K562 (cell line): ENCODE measurements around the gene CCDC7.

Source experiments
- FOXA3 ChIP-seq, 2 experiments: fragments of 450-650 bp in 1 of 2; sonication (generic) in 1 of 2; formaldehyde crosslinking; IDR thresholded peaks in 1 of 2; conservative IDR thresholded peaks in 1 of 2; 2 replicates each; pipeline versions ENCODE4 v1.4.0 to v1.8.0; 2020 to 2022; ENCODE audit warnings: mild to moderate bottlenecking in 2 of 2, missing genetic modification reagents in 1 of 2
- NFXL1 ChIP-seq: fragments of 450-650 bp; formaldehyde crosslinking; IDR thresholded peaks from 2 replicates; pipeline ENCODE4 v1.4.0; 2021; ENCODE audit warnings: mild to moderate bottlenecking
- PCBP2 ChIP-seq: fragments of 200-400 bp; formaldehyde crosslinking; IDR thresholded peaks from 2 replicates; pipeline ENCODE4 v1.6.1; 2018; ENCODE audit warnings: low read length, low read depth, mild to moderate bottlenecking, moderate library complexity; ENCODE audit not compliant: poor library complexity, severe bottlenecking
- RBM34 ChIP-seq: fragments of 200-400 bp; formaldehyde crosslinking; IDR thresholded peaks from 2 replicates; pipeline ENCODE4 v1.6.1; 2018; ENCODE audit warnings: low read length, borderline replicate concordance; ENCODE audit not compliant: insufficient read depth
- SETDB1 ChIP-seq: IDR thresholded peaks from one replicate; pipeline ENCODE4 v1.6.1; 2012; ENCODE audit warnings: low read length, control low read depth, inconsistent platforms
- ZBED1 ChIP-seq: IDR thresholded peaks from 2 replicates; pipeline ENCODE4 v1.6.1; 2014
- ZNF24 ChIP-seq: fragments of 450-650 bp; IDR thresholded peaks from 2 replicates; pipeline ENCODE4 v1.6.1; 2016
- TF ChIP-seq, protein P1 (sequence below): fragments of 250-450 bp; sonication (Bioruptor Pico); IDR thresholded peaks from 2 replicates; pipeline ENCODE4 v1.4.0; 2020; ENCODE audit warnings: mild to moderate bottlenecking, moderate library complexity, borderline replicate concordance
- TF ChIP-seq, protein P2 (sequence below), 3 experiments: IDR thresholded peaks in 2 of 3; conservative IDR thresholded peaks in 1 of 3; 2 replicates each; pipeline ENCODE4 v1.5.1; 2011 to 2012; ENCODE audit warnings: low read length in 3 of 3, mild to moderate bottlenecking in 3 of 3, control low read depth in 2 of 3, improper control_type of control experiment in 1 of 3, inconsistent platforms in 1 of 3, low read depth in 1 of 3, mixed read lengths in 1 of 3, moderate library complexity in 1 of 3; ENCODE audit not compliant: insufficient read depth in 2 of 3

DNA sequence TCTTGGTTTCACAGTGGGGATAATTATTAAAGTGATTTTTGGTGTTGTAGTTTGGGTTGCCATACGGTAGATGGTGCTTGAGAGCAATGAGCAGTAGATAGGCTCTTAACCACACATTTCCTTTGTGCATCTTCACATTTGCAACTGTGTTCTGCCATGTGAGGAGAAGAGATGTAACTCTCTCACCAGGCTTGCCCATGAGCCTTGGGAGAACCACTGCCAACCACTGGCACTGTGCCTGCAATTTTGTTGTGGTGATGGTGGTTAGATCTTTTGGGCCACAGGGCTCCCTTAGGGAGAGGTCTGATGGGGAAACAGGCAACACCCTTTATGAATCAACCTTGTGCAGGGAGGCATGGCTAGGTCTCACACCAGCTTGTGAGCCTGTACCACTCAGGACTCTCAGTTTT, 204.3 kb downstream of the CCDC7 start:
- TF ChIP-seq ZNF24, result no peak
- no peak for TF ChIP-seq RBM34
- TF ChIP-seq SETDB1, result no peak
- TF ChIP-seq, protein P1, sequence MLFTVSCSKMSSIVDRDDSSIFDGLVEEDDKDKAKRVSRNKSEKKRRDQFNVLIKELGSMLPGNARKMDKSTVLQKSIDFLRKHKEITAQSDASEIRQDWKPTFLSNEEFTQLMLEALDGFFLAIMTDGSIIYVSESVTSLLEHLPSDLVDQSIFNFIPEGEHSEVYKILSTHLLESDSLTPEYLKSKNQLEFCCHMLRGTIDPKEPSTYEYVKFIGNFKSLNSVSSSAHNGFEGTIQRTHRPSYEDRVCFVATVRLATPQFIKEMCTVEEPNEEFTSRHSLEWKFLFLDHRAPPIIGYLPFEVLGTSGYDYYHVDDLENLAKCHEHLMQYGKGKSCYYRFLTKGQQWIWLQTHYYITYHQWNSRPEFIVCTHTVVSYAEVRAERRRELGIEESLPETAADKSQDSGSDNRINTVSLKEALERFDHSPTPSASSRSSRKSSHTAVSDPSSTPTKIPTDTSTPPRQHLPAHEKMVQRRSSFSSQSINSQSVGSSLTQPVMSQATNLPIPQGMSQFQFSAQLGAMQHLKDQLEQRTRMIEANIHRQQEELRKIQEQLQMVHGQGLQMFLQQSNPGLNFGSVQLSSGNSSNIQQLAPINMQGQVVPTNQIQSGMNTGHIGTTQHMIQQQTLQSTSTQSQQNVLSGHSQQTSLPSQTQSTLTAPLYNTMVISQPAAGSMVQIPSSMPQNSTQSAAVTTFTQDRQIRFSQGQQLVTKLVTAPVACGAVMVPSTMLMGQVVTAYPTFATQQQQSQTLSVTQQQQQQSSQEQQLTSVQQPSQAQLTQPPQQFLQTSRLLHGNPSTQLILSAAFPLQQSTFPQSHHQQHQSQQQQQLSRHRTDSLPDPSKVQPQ (CRISPR knock-in tag), result no peak
- no peak for TF ChIP-seq PCBP2
- no peak for TF ChIP-seq FOXA3 (CRISPR knock-in tag; conservative IDR thresholded peaks at IDR 0.05 in 1 of 2, IDR thresholded peaks at IDR 0.05 in 1 of 2)
- TF ChIP-seq, protein P2, sequence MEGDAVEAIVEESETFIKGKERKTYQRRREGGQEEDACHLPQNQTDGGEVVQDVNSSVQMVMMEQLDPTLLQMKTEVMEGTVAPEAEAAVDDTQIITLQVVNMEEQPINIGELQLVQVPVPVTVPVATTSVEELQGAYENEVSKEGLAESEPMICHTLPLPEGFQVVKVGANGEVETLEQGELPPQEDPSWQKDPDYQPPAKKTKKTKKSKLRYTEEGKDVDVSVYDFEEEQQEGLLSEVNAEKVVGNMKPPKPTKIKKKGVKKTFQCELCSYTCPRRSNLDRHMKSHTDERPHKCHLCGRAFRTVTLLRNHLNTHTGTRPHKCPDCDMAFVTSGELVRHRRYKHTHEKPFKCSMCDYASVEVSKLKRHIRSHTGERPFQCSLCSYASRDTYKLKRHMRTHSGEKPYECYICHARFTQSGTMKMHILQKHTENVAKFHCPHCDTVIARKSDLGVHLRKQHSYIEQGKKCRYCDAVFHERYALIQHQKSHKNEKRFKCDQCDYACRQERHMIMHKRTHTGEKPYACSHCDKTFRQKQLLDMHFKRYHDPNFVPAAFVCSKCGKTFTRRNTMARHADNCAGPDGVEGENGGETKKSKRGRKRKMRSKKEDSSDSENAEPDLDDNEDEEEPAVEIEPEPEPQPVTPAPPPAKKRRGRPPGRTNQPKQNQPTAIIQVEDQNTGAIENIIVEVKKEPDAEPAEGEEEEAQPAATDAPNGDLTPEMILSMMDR (IDR thresholded peaks at IDR 0.05 in 2 of 3, conservative IDR thresholded peaks at IDR 0.05 in 1 of 3; ENCODE audit: insufficient read depth in 2 of 3, low read depth in 1 of 3, low read length in 3 of 3), result peak in 2 of 3 experiments; percentile 34 to 38; a peak in 2 of 6 replicates
- no peak for TF ChIP-seq ZBED1
- no peak for TF ChIP-seq NFXL1 (CRISPR knock-in tag)
